GM18858 (cell line): ENCODE data around the gene CSMD2.

Source experiments
- ATAC-seq: cut with Tn5 transposase; IDR thresholded peaks from one replicate; pipeline ENCODE4 v1.9.1; 2021; ENCODE audit not compliant: unreplicated experiment

Gene CSMD2

GRCh38 chr1:33723251-33723650, 441.8 kb downstream of the CSMD2 start:
- no peak for ATAC-seq

- no peak for ATAC-seq
Observed at GRCh38 chr1:33721301-33721815, 443.7 kb downstream of the CSMD2 start.

GRCh38 chr1:33719771-33720670, 445.0 kb downstream of the CSMD2 start:
- ATAC-seq = no peak

GRCh38 chr1:33719326-33719725, 445.7 kb downstream of the CSMD2 start:
- ATAC-seq = no peak

GRCh38 chr1:33718186-33718585, 446.8 kb downstream of the CSMD2 start:
- no peak for ATAC-seq

- ATAC-seq = no peak
Observed at GRCh38 chr1:33716976-33717688, 447.9 kb downstream of the CSMD2 start.

GRCh38 chr1:33715195-33715811, 449.7 kb downstream of the CSMD2 start:
- ATAC-seq = no peak

- ATAC-seq = no peak
Observed at GRCh38 chr1:33714421-33714820, 450.6 kb downstream of the CSMD2 start.

- ATAC-seq = no peak
Observed at GRCh38 chr1:33713058-33713877, 451.8 kb downstream of the CSMD2 start.

- no peak for ATAC-seq
Observed at GRCh38 chr1:33712186-33712585, 452.8 kb downstream of the CSMD2 start.

- ATAC-seq = no peak
Observed at GRCh38 chr1:33711511-33711910, 453.5 kb downstream of the CSMD2 start.

GRCh38 chr1:33710967-33711366, 454.1 kb downstream of the CSMD2 start:
- no peak for ATAC-seq

- no peak for ATAC-seq
Observed at GRCh38 chr1:33709783-33710718, 455.0 kb downstream of the CSMD2 start.

- no peak for ATAC-seq
Observed at GRCh38 chr1:33709174-33709782, 455.8 kb downstream of the CSMD2 start.

- no peak for ATAC-seq
Observed at GRCh38 chr1:33706634-33707255, 458.3 kb downstream of the CSMD2 start.

GRCh38 chr1:33703464-33703863, 461.6 kb downstream of the CSMD2 start:
- no peak for ATAC-seq

GRCh38 chr1:33698361-33699035, 466.5 kb downstream of the CSMD2 start:
- no peak for ATAC-seq

- ATAC-seq = no peak
Observed at GRCh38 chr1:33697816-33698215, 467.2 kb downstream of the CSMD2 start.
